Memory B cell (primary cell): Measurements from ENCODE around the gene NRF1.
"Not testable (repeated sequence)": the region's sequence is repeated elsewhere in the genome, so short reads cannot be mapped to it uniquely, and the experiment has no call there.

Source experiments
- ATAC-seq: fragments of 150-1000 bp; cut with Tn5 transposase; 2 replicates; pipeline ENCODE4 v1.10.0; 2021; ENCODE audit warnings: low read depth, mild to moderate bottlenecking, moderate library complexity
- DNase-seq, 2 donors: peaks; one replicate each; pipeline ENCODE4 v3.0.0; 2022; ENCODE audit warnings: low spot score in 2 of 2
- H3K27ac Mint-ChIP-seq: one replicate; pipeline ENCODE4 v1.8.0; 2022; ENCODE audit warnings: mild to moderate bottlenecking, moderate library complexity, mixed read lengths
- H3K27me3 Mint-ChIP-seq: one replicate; pipeline ENCODE4 v1.8.0; 2022; ENCODE audit warnings: mixed read lengths
- H3K36me3 Mint-ChIP-seq: one replicate; pipeline ENCODE4 v1.8.0; 2022; ENCODE audit warnings: mild to moderate bottlenecking, mixed read lengths
- H3K4me1 Mint-ChIP-seq: one replicate; pipeline ENCODE4 v1.8.0; 2022; ENCODE audit warnings: mixed read lengths
- H3K4me3 Mint-ChIP-seq: one replicate; pipeline ENCODE4 v1.8.0; 2022; ENCODE audit warnings: mild to moderate bottlenecking, moderate library complexity, mixed read lengths
- H3K9me3 Mint-ChIP-seq: one replicate; pipeline ENCODE4 v1.8.0; 2022; ENCODE audit warnings: mixed read lengths

The NRF1 gene

DNA sequence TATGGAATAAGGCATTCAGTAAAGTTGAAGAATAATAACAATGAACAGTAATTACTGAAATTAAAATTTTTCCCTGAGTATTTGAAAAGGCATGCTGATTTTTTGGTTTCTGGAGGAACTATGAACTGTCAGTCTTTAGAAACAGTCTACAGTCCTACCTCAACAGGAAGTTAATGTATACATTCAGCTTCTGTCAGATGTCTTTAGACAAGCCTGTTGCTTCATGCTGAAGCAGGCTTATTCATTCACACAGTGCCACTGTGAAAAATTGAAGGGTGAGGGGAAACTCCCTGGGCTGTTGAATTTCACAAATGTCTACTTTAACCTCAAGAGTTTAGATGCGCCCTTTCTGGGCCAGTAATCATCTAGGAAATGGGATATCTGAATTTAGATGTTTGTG is 3.5 kb downstream of the NRF1 start:
- H3K9me3 Mint-ChIP-seq = no peaks in the 10 kb centered on the region
- DNase-seq (no peak), ATAC-seq (no peak)
- peaks cover 41% of the 10 kb centered on the region for H3K4me1 Mint-ChIP-seq
- H3K27ac Mint-ChIP-seq = no peak overlapping the region
- peaks cover 10% of the 10 kb centered on the region for H3K36me3 Mint-ChIP-seq
- no peak overlapping the region for H3K4me3 Mint-ChIP-seq
- H3K27me3 Mint-ChIP-seq = no peaks in the 10 kb centered on the region

DNA sequence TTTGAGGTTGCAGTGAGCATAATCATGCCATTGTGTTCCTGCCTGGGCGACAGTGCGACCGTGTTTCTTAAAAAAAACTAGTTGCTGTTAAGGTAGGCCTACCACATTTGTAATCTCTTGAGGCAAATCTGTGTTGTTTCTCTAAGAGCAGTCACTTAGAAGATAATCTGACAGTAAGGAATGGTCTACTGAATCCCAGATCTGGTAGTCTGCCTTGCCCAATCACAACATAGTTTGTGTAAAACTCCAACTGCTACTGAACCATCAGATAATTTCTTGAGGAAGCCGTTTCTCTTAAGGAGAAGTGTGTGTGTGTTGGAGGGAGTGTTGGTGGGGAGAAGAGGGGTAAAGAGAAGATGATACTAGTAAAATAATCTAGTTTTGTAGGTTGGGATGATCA is 5.0 kb downstream of the NRF1 start:
- peaks cover 40% of the 10 kb centered on the region for H3K4me1 Mint-ChIP-seq
- no peak overlapping the region for H3K27ac Mint-ChIP-seq
- no peak overlapping the region for H3K4me3 Mint-ChIP-seq
- DNase-seq (no peak), ATAC-seq (no peak)
- H3K9me3 Mint-ChIP-seq = no peaks in the 10 kb centered on the region
- H3K27me3 Mint-ChIP-seq = no peaks in the 10 kb centered on the region
- peaks cover 12% of the 10 kb centered on the region for H3K36me3 Mint-ChIP-seq

DNA sequence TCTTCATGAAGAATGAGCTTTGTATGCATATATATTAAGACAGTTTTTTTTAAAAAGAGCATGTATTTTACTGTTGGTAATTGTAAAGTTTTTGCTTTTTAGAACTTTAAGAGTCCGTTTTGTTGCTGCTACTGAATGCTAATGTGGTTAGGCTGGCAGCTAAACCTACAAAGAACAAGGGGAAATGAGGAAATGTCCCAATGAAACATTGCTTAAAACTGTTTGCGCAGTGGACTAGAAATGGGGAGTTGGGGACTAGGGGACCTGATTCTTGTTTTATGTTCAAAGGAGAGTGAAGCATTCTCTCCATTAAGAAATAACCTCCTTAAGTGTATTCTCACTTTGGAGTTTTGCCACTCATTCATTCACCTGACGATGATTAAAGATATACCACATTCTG is 5.7 kb downstream of the NRF1 start:
- Mint-ChIP-seq H3K4me3 (no peak overlapping the region), H3K36me3 (peaks cover 12% of the 10 kb centered on the region), H3K27ac (peak overlapping the region; percentile 6), H3K9me3 (no peaks in the 10 kb centered on the region), H3K27me3 (no peaks in the 10 kb centered on the region), H3K4me1 (peaks cover 40% of the 10 kb centered on the region)
- ATAC-seq (no peak), DNase-seq (no peak)

DNA sequence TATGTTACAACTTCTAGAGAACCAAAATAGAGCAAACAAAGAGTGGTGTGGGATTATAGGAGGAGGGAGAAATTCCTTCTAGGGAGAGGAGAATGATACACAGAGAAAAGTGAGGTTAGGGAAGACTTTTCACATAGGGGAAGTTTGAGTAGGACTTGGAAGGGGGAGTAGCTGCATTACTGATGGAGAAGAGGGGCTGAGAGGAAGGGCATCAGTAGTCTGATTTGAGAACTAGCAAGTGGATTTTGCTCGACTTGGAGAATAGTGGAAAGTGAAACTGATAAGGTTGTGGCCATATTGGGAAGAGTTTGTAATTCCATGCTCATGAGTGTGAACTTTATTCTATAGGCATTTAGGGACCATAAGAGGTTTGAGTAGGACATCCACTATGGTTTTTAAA is 6.1 kb downstream of the NRF1 start:
- Mint-ChIP-seq H3K9me3 (no peaks in the 10 kb centered on the region), H3K36me3 (peaks cover 12% of the 10 kb centered on the region), H3K4me3 (no peak overlapping the region), H3K27ac (peak overlapping the region; percentile 6), H3K27me3 (no peaks in the 10 kb centered on the region), H3K4me1 (peaks cover 39% of the 10 kb centered on the region)
- ATAC-seq (no peak), DNase-seq (no peak)

DNA sequence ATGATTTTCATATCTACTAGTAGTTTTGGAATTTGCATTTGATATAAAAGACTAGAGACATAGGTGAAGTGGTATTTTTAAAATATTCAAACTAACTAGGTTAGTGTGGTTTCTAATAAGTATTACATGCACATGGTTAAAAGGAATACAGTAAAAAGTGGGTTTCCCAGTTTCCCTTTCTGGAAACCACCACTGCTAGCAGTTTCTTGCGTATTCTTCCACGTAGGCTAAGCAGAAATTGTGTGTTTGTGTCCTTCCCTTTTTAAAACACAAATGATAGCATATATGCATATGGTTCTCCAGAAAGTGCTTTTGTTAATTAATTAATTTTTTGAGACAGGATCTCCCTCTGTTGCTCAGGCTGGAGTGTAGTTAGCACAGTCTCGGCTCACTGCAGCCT is 15.4 kb downstream of the NRF1 start:
- Mint-ChIP-seq H3K9me3 (no peaks in the 10 kb centered on the region), H3K36me3 (peaks cover 2% of the 10 kb centered on the region), H3K4me1 (peaks cover 25% of the 10 kb centered on the region), H3K4me3 (no peak overlapping the region), H3K27me3 (no peaks in the 10 kb centered on the region), H3K27ac (no peak overlapping the region)
- DNase-seq (no peak), ATAC-seq (no peak)

DNA sequence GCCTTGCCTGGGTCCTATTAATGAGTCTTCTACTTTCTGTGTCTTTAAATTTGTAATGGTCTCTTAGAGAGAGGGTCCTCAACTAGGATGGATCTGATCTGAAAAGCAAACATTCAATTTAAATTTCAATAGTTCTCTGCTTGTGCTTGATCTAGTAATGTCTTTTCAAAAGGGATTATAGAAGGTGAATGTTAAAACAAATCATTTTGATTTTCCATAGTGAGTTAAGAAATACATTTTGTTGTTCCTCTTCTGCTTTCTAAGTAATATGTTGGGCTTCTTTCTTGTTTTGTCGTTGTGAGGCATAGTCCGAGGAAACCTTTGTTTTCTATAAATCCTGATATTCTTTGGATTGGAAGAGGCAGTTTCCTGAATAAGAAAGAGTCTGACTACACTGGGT is 18.8 kb downstream of the NRF1 start:
- DNase-seq = no peak
- peak overlapping the region; percentile 16 for H3K27ac Mint-ChIP-seq
- no peak for ATAC-seq
- H3K4me1 Mint-ChIP-seq = peaks cover 25% of the 10 kb centered on the region
- no peaks in the 10 kb centered on the region for H3K27me3 Mint-ChIP-seq
- H3K9me3 Mint-ChIP-seq = no peaks in the 10 kb centered on the region
- H3K4me3 Mint-ChIP-seq = no peak overlapping the region
- H3K36me3 Mint-ChIP-seq = peaks cover 2% of the 10 kb centered on the region

DNA sequence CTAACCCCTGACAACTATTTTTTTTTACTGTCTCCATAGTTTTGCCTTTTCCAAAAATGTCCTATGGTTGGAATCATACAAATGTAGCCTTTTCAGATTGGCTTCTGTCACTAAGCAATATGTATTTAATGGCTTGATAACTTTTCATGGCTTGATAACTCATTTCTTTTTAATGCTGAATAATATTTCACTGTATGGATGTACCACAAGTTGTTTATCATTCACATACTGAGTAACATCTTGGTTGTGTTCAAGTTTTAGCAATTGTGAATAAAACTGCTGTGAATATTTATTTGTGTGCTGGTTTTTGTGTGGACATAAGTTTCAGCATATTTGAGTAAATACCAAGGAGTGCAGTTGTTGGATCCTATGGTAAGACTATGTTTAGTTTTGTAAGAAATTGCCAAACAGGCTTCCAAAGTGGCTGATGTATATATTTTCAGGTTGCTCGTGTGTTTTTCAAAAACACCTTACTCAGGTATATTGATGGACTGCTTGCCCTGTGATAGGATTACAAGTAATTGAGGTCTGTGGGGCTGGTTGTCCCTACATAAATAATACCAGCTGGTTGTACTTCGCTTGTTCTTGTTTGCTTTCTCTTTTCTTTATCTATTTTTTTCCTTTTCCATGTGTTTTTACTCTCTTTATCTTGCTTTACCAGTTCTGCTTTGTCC is 23.0 kb downstream of the NRF1 start:
- ATAC-seq = no peak
- DNase-seq = no peak
- H3K27ac Mint-ChIP-seq = peak overlapping the region; percentile 62
- H3K4me3 Mint-ChIP-seq = no peak overlapping the region
- peaks cover 17% of the 10 kb centered on the region for H3K4me1 Mint-ChIP-seq
- H3K9me3 Mint-ChIP-seq = no peaks in the 10 kb centered on the region
- H3K36me3 Mint-ChIP-seq = peaks cover 3% of the 10 kb centered on the region
- no peaks in the 10 kb centered on the region for H3K27me3 Mint-ChIP-seq

DNA sequence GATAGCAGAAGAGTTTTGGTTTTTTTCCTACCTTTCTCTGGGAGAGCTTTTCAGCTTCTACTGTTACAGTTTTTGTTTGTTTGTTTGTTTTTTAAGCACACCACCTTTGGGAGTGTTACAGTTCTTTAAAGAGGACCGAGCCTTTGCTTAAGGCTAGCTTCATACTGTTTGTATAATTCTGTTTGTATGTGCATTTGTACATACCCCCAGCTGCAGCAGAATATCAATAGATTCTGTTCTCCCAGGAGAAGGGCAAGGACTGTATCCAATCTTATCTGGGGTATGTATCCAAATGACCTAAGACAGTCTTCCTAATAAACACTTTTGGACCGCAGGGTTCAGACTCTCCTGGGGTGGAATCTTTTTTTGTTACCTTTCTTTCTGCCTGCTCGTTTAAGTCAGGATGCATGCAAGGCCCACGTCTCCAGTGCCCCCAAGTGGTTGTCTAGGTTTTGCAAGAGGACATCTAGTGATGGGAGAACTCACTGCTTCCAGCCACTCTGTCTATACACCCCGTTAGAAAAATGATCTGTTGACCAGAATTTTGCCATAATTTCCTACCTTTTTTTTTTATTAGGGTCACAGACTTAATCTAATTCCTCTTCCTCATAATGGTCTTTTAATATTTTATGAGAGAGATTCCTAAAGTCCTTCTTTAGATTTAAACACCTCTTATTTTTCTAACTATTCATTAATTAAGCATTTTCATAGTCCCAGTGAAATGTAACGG is 23.9 kb downstream of the NRF1 start:
- H3K4me3 Mint-ChIP-seq = no peak overlapping the region
- no peaks in the 10 kb centered on the region for H3K9me3 Mint-ChIP-seq
- peak; percentile 99 for ATAC-seq
- peaks cover 12% of the 10 kb centered on the region for H3K4me1 Mint-ChIP-seq
- peak; percentile 52 to 66 for DNase-seq
- peak overlapping the region; percentile 54 for H3K27ac Mint-ChIP-seq
- H3K27me3 Mint-ChIP-seq = no peaks in the 10 kb centered on the region
- H3K36me3 Mint-ChIP-seq = peaks cover 3% of the 10 kb centered on the region

DNA sequence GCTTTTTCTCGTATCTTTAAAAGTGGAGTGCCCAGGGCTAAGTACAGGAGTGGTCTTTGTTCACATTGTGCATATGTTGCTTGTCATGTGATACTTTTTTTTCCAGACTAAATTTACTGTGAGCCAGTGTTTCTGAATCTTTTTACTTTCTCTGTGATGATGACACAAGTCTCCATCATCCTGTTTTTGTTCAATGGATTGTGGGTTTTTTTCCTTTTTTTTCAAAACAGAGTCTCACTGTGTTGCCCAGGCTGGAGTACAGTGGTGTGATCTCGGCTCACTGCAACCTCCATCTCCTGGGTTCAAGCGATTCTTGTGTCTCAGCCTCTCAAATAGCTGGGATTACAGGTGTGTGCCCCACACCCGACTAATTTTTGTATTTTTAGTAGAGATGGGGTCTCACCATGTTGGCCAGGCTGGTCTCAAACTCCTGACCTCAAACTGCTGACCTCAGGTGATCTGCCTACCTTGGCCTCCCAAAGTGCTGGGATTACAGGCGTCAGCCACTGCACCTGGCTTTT is 24.6 kb downstream of the NRF1 start:
- not testable (repeated sequence) for H3K4me3 Mint-ChIP-seq, DNase-seq, ATAC-seq, H3K27me3 Mint-ChIP-seq, H3K36me3 Mint-ChIP-seq, H3K27ac Mint-ChIP-seq, H3K9me3 Mint-ChIP-seq
- peaks cover 12% of the 10 kb centered on the region for H3K4me1 Mint-ChIP-seq

DNA sequence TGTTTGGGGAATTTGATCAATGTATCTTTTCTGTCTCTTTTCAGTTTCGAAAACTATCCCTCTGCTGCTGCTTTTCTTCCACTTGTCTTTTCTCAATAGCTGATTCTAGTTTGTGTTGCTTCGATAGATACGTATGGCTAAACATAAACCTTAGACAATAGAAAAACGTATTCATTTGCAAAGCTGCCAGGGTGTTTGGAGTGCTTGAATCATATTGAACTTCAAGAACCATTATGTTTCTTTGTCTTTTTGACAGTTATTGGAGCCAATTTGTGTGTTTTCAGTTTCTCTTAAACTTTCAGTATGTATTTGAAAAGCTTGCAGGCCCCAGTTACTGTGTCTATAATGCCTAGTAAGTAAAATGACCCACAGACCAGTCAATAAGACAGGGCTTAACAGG is 25.1 kb downstream of the NRF1 start:
- no peak overlapping the region for H3K4me3 Mint-ChIP-seq
- H3K4me1 Mint-ChIP-seq = peaks cover 15% of the 10 kb centered on the region
- H3K27me3 Mint-ChIP-seq = no peaks in the 10 kb centered on the region
- DNase-seq (no peak), ATAC-seq (no peak)
- no peaks in the 10 kb centered on the region for H3K9me3 Mint-ChIP-seq
- H3K27ac Mint-ChIP-seq = no peak overlapping the region
- peaks cover 6% of the 10 kb centered on the region for H3K36me3 Mint-ChIP-seq

DNA sequence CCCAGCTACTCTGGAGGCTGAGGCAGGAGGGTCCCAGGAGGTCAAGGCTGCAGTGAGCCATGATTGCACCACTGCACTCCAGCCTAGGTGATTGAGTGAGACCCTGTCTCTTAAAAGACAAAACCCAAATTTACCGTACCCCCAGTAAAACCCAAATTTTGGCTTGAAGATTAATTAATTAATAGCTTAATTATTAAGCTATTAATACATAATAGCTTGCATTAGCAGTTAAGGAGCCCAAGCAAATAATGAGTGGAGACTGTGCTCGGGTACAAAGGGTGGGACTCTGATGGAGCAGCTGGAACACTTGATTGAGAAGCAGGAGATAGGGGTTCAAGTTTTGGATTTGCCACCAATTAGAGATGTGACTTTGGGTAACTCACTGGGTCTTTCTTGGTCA is 28.9 kb downstream of the NRF1 start:
- H3K36me3 Mint-ChIP-seq = peaks cover 4% of the 10 kb centered on the region

DNA sequence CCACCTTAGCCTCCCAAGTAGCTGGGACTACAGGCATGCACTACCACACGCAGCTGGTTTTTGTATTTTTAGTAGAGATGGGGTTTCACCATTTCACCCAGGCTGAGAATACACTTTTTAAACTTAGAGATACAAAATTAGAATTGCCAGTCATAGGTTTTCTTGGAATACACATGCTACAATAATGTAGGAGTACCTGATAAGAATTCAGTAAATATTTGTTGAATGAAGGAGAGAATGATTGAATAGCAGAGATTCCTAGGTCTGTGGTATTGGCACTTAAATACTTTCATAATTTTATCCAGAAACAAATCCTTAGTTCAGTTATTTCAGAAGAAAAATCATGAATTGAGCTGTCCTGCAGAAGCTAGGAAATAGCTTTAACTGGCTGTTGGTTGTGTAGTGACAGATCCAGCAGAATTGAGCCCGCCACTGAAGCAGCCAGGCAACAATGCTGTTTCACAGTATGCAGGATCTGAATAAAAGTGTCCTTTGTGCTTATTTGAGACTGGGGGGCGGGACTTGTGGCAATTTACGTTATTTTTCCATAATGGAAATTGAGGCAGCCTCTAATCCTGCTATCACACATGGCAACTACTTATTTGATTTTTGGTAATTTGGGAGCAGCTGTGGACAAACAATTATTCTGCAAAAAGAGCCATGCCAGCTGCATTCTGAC is 31.5 kb downstream of the NRF1 start:
- Mint-ChIP-seq H3K4me3 (no peak overlapping the region), H3K4me1 (peaks cover 3% of the 10 kb centered on the region), H3K36me3 (peaks cover 6% of the 10 kb centered on the region), H3K27ac (no peak overlapping the region), H3K9me3 (no peaks in the 10 kb centered on the region), H3K27me3 (no peaks in the 10 kb centered on the region)
- DNase-seq (no peak), ATAC-seq (no peak)

More for the DNA sequence above, 28.9 kb downstream of the NRF1 start:
- ATAC-seq = no peak
- DNase-seq = no peak
- Mint-ChIP-seq H3K27me3 (no peaks in the 10 kb centered on the region), H3K4me1 (peaks cover 6% of the 10 kb centered on the region), H3K9me3 (no peaks in the 10 kb centered on the region), H3K4me3 (no peak overlapping the region), H3K27ac (no peak overlapping the region)

DNA sequence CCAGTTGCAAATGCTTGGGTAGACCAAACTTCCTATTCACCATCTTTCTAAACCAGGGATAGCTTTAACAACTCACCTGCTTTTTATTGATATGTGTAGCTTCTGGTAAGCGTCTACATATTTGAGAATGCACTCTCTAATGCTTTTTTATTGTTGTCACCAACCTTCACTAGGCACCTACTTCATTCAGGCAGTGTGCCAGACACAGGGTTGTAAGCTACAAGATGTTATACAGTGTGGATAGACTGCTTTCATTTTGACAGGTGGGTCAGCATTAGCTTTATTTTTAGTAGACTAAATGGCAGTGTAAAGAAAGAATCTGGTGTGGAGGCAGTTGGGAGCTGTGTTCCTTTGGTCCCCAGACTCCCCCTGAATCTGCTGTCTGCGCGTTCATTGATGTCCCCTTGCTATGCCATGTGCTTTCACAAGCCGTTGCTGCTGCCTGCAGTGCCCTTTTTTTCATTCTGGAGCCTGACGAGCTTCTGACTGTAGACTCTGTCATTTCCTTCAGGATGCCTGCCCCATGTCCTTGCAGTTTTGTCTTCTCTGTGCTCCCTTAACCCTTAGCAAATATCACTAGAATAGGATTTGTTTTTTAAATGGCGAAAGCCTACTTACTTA is 32.1 kb downstream of the NRF1 start:
- no peaks in the 10 kb centered on the region for H3K27me3 Mint-ChIP-seq
- no peak overlapping the region for H3K4me3 Mint-ChIP-seq
- no peak for DNase-seq
- no peak overlapping the region for H3K27ac Mint-ChIP-seq
- peaks cover 3% of the 10 kb centered on the region for H3K4me1 Mint-ChIP-seq
- no peak for ATAC-seq
- H3K9me3 Mint-ChIP-seq = no peaks in the 10 kb centered on the region
- H3K36me3 Mint-ChIP-seq = peaks cover 8% of the 10 kb centered on the region

DNA sequence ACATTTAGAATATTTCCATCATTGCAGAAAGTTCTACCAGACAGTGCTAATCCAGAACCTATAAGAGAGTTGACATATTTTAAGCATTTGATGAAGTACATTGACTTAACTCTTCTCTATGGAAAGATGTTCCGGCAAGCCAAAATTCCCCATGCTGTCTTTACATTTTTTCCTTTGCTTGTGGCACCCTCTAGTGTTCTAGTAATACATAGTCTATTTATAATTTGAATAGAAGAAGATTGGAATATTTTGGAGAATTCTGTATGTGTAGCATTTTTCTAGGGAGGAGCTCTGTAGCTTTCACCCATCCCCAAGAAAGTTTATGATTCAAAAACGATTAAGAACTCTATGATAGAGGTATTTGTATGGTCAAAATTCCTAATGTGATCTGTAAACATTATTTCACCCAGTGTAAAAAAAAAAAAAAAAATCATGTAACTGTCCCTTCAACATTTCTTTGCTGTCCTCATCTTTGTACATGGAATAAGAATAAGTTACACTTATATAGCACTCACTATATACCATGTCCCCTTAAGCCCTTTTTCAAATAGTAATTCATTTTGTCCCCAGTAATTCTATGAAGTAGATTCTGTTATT is 33.2 kb downstream of the NRF1 start:
- Mint-ChIP-seq H3K27me3 (no peaks in the 10 kb centered on the region), H3K27ac (no peak overlapping the region), H3K9me3 (no peaks in the 10 kb centered on the region), H3K36me3 (peaks cover 7% of the 10 kb centered on the region), H3K4me1 (peaks cover 7% of the 10 kb centered on the region), H3K4me3 (no peak overlapping the region)
- ATAC-seq (no peak), DNase-seq (peak in 1 of 2 donors; percentile 4)
